Measurements from ENCODE around the gene MUSK.

Gene MUSK

GRCh38 chr9:110710420-110710819 lies 41.8 kb downstream of the MUSK start:
- in situ Hi-C loops (cut with HindIII; ENCODE audit: low sequenced_read_pairs), result no loop called here
- TF ChIP-seq CTCF (IDR thresholded peaks at IDR 0.05; ENCODE audit: low read depth, low read length, missing control alignments), result no peak
- no peak overlapping the region for H3K4me3 ChIP-seq (ENCODE audit: low read depth, low read length)
- no peak for DNase-seq (ENCODE audit: low read depth)

GRCh38 chr9:110712955-110713354 lies 44.4 kb downstream of the MUSK start:
- TF ChIP-seq CTCF (IDR thresholded peaks at IDR 0.05; ENCODE audit: low read depth, low read length, missing control alignments), result no peak
- in situ Hi-C loops (cut with HindIII; ENCODE audit: low sequenced_read_pairs), result no loop called here
- no peak overlapping the region for H3K4me3 ChIP-seq (ENCODE audit: low read depth, low read length)
- no peak for DNase-seq (ENCODE audit: low read depth)

DNA sequence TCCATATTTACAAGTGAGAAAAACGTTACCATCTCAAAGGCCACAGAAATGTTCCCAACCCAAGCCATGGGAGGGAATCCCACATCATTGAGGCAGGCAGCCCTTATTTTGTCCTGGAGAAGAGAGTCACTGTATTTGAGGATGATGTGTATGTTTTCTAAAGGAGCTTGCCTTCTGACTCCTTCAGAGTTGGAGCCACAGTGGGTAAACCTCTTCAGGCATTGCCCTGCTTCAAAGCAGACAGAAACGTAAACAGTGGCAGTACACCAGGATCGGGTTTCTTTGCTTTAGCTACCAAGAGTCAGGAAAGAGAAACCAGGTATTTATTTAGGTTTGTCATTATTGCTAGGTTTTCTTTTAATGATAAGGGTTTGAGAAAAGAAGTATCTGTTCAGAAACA lies 45.7 kb downstream of the MUSK start:
- no peak for DNase-seq (ENCODE audit: low read depth)
- in situ Hi-C loops (cut with HindIII; ENCODE audit: low sequenced_read_pairs), result no loop called here
- H3K4me3 ChIP-seq (ENCODE audit: low read depth, low read length), result no peak overlapping the region
- TF ChIP-seq CTCF (IDR thresholded peaks at IDR 0.05; ENCODE audit: low read depth, low read length, missing control alignments), result no peak

GRCh38 chr9:110728058-110728457 lies 59.5 kb downstream of the MUSK start:
- no peak for DNase-seq (ENCODE audit: low read depth)
- in situ Hi-C loops (cut with HindIII; ENCODE audit: low sequenced_read_pairs), result no loop called here
- H3K4me3 ChIP-seq (ENCODE audit: low read depth, low read length), result no peak overlapping the region
- TF ChIP-seq CTCF (IDR thresholded peaks at IDR 0.05; ENCODE audit: low read depth, low read length, missing control alignments), result no peak

GRCh38 chr9:110729641-110730040 lies 61.0 kb downstream of the MUSK start:
- in situ Hi-C loops (cut with HindIII; ENCODE audit: low sequenced_read_pairs), result no loop called here
- no peak overlapping the region for H3K4me3 ChIP-seq (ENCODE audit: low read depth, low read length)
- no peak for DNase-seq (ENCODE audit: low read depth)
- TF ChIP-seq CTCF (IDR thresholded peaks at IDR 0.05; ENCODE audit: low read depth, low read length, missing control alignments), result no peak

DNA sequence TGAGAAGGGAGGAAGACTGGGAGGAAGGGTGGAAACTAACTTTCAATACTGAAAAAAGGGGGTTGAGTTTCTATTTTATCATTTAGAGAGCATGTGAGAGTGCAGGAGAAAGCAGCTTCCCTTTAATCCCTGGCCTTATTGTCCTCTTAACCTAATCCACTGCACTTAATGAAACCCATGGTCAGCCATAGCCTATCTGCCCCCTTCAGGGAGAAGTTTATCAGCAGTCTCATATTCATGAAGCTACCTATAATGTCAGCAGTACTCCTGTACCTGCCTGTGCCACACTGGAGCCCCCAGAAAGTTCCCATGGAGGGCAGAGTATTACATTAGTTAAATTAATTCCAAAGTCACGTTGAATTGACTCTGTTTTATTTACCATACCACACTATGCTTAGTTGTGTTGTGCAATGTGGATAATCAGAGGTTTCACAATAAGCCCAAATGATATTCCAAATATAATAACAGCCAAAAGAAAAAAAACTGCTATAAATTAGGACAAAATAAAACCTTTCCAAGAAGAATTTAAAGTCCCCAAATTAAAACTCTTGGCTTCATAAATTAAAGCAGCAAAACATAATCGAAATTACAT lies 62.9 kb downstream of the MUSK start:
- no peak for TF ChIP-seq CTCF (IDR thresholded peaks at IDR 0.05; ENCODE audit: low read depth, low read length, missing control alignments)
- DNase-seq (ENCODE audit: low read depth), result no peak
- H3K4me3 ChIP-seq (ENCODE audit: low read depth, low read length), result no peak overlapping the region
- in situ Hi-C loops (cut with HindIII; ENCODE audit: low sequenced_read_pairs), result no loop called here

DNA sequence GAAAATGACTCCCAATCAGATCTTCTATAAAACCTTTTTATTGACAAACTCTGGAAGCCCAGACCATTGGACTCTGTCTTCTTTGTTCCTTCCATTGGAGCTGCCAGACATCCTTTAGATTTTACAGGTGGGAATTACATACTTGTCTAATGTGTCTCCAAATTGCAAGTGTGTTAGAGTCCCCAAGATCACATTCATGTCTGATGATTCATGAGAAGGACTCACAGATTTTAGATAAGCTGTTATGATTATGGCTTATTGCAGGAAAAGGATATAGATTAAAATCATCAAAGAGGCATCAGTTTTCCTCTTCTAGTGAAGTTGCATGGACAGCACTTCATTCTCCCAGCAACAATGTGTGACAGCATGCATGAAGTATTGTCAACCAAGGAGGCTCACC lies 70.4 kb downstream of the MUSK start:
- in situ Hi-C loops (cut with HindIII; ENCODE audit: low sequenced_read_pairs), result no loop called here
- no peak for TF ChIP-seq CTCF (IDR thresholded peaks at IDR 0.05; ENCODE audit: low read depth, low read length, missing control alignments)
- no peak for DNase-seq (ENCODE audit: low read depth)
- no peak overlapping the region for H3K4me3 ChIP-seq (ENCODE audit: low read depth, low read length)
